Activated B cell treated with CpG ODN at 0.5 μM for 24 hours (primary cell): ENCODE results near the gene DHRS12. TPM values are rescaled to one million over a fixed set of nuclear protein-coding genes. Genes with fewer than 3 reads are reported as not detected.
A peak's percentile ranks its signal among the peaks of the same experiment; 100 is the strongest.

Experiments
- ATAC-seq: fragments of 200-7000 bp; cut with Tn5 transposase; one replicate; pipeline ENCODE4 v1.10.0; 2021; ENCODE audit warnings: low read depth, mild to moderate bottlenecking, moderate library complexity
- CTCF ChIA-PET: fragments of 350-600 bp; sonication (Branson Sonifier 250); formaldehyde crosslinking; loops from one replicate; lab custom pipeline; 2021; ENCODE audit warnings: antibody characterized with exemption; lab: Charles Lee
- POLR2A ChIA-PET: fragments of 350-600 bp; sonication (Branson Sonifier 250); formaldehyde crosslinking; loops from one replicate; lab custom pipeline; 2021; ENCODE audit warnings: antibody characterized with exemption; lab: Charles Lee
- DNase-seq: peaks from one replicate; pipeline ENCODE4 v3.0.0; 2022
- H3K27ac Mint-ChIP-seq: one replicate; pipeline ENCODE4 v1.8.0; 2020; ENCODE audit warnings: mixed read lengths
- H3K27me3 Mint-ChIP-seq: one replicate; pipeline ENCODE4 v1.8.0; 2021; ENCODE audit warnings: mixed read lengths
- H3K36me3 Mint-ChIP-seq: one replicate; pipeline ENCODE4 v1.8.0; 2021; ENCODE audit warnings: low read depth, mixed read lengths
- H3K4me1 Mint-ChIP-seq: one replicate; pipeline ENCODE4 v1.8.0; 2021; ENCODE audit warnings: mixed read lengths
- H3K4me3 Mint-ChIP-seq: one replicate; pipeline ENCODE4 v1.8.0; 2020; ENCODE audit warnings: mild to moderate bottlenecking, mixed read lengths
- H3K9me3 Mint-ChIP-seq: one replicate; pipeline ENCODE4 v1.8.0; 2020; ENCODE audit warnings: mixed read lengths
- intact Hi-C: fragments of 100-400 bp; cut with micrococcal nuclease; formaldehyde crosslinking; loops from one replicate; pipeline ENCODE4 v1.15.1; 2024
- total RNA-seq: library from RNA; stranded (reverse); gene quantifications from 2 replicates; pipeline ENCODE4 v1.2.3, GENCODE V29; 2022
- TF ChIP-seq, protein P1 (sequence below): fragments of 200-600 bp; IDR thresholded peaks from one replicate; pipeline ENCODE4 v1.8.0; 2022; ENCODE audit warnings: antibody characterized with exemption, mild to moderate bottlenecking

The DHRS12 gene
- total RNA-seq, 1 donor from 2014 or later = 14.1 TPM

DNA sequence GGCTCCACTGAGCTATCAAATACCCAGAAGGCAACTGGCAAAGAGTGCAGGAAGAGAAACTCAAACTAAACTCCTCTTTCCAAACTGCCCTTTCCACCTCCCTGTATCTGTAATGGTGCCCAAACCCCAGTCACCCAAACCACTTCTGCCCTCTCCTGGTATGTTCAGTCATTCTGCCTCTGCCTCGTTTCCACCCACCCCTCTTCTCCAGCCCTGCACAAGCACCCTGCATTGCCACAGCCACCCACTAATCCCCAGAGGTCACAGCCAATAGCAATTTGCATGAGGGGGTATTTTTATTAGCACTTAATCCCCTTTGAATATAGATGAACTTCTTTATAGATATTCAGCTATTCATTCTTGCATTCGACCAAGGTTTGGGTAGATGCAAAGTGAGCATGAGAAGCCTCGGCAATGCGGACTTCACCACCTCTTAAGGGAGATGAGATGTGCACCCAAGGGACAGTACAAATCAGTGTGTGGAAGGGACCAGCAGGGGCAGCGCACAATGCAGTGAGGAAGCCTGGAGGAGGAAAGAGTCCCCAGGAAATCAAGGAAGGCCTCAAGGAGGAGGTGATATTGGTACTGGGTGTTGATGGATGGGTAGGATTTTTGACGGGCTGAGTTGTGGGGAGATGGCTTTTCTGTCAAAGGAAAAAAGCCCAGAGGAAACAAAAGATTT lies 28.6 kb upstream of the DHRS12 start:
- Mint-ChIP-seq H3K9me3 (no peaks in the 10 kb centered on the region), H3K36me3 (no peaks in the 10 kb centered on the region), H3K4me1 (peaks cover 31% of the 10 kb centered on the region), H3K4me3 (no peak overlapping the region), H3K27ac (no peak overlapping the region), H3K27me3 (peaks cover 7% of the 10 kb centered on the region)
- ChIA-PET CTCF (interaction anchor here (0.8 to 3.3 kb wide), 11 partner anchors 10 to 707 kb away, joined by 3 to 56 read pairs (median 5); no protein-coding TSS in a partner anchor), POLR2A (interaction anchor here (0.9 to 1.7 kb wide), 5 partner anchors 17 to 381 kb away, joined by 3 to 6 read pairs (median 3); partner anchors contain the start of gene INTS6)
- DNase-seq (no peak), ATAC-seq (peak; percentile 97)
- intact Hi-C loops = loop anchor here (1.0 kb wide), 4 partner anchors 11 to 707 kb away; no protein-coding TSS in a partner anchor
- TF ChIP-seq, protein P1, sequence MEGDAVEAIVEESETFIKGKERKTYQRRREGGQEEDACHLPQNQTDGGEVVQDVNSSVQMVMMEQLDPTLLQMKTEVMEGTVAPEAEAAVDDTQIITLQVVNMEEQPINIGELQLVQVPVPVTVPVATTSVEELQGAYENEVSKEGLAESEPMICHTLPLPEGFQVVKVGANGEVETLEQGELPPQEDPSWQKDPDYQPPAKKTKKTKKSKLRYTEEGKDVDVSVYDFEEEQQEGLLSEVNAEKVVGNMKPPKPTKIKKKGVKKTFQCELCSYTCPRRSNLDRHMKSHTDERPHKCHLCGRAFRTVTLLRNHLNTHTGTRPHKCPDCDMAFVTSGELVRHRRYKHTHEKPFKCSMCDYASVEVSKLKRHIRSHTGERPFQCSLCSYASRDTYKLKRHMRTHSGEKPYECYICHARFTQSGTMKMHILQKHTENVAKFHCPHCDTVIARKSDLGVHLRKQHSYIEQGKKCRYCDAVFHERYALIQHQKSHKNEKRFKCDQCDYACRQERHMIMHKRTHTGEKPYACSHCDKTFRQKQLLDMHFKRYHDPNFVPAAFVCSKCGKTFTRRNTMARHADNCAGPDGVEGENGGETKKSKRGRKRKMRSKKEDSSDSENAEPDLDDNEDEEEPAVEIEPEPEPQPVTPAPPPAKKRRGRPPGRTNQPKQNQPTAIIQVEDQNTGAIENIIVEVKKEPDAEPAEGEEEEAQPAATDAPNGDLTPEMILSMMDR = no peak

DNA sequence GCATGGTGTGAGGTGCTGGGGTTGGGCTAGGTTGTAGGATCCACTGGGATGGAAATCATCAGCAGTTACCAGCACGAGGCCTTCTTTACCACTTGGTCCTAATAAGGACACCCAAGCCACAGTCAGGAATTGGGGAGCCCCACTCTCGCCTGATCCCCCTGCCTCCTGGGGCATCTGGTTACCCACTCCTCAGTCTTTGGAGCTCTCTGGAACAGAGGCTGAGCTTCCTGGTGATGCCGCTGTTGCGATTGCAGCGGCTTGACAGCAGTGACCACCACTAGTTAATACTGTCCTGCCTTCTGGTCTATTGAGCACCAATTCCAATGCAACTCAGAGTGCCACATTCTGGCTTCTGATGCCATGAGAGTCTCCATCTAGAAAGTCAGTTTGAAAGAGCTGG lies 27.6 kb upstream of the DHRS12 start:
- peaks cover 7% of the 10 kb centered on the region for H3K27me3 Mint-ChIP-seq
- H3K9me3 Mint-ChIP-seq = no peaks in the 10 kb centered on the region
- TF ChIP-seq, protein P1 = no peak
- no peak overlapping the region for H3K27ac Mint-ChIP-seq
- CTCF ChIA-PET = interaction anchor here (1.0 to 3.3 kb wide), 8 partner anchors 10 to 706 kb away, joined by 4 to 56 read pairs (median 5); no protein-coding TSS in a partner anchor
- H3K36me3 Mint-ChIP-seq = no peaks in the 10 kb centered on the region
- intact Hi-C loops = no loop called here
- peaks cover 40% of the 10 kb centered on the region for H3K4me1 Mint-ChIP-seq
- no peak overlapping the region for H3K4me3 Mint-ChIP-seq
- ATAC-seq = no peak
- DNase-seq = no peak
- POLR2A ChIA-PET = interaction anchor here (0.9 to 1.5 kb wide), 3 partner anchors 67 to 380 kb away, joined by 3 to 4 read pairs (median 3); partner anchors contain the start of gene INTS6

DNA sequence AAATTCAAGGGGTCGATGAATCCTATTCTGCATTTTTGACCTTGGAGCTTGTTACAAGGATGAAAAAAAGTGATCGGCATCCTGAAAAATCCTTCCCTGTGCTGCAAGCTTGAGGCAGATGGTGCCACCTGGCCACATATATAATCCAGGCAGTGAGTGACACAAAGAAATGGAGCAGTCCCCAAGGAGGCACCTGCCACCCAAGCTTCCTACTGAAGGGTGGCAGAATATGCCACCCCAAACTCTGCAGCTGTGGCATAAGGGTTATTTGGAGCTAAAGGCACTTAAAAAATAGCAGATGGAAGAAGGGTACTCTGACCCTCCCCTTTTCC lies 25.6 kb upstream of the DHRS12 start:
- ChIA-PET POLR2A (interaction anchor here (0.5 kb wide), 1 partner anchor 311 kb away, joined by 4 read pairs; no protein-coding TSS in a partner anchor), CTCF (interaction anchor here (5.2 kb wide), 1 partner anchor 14 kb away, joined by 28 read pairs; no protein-coding TSS in a partner anchor)
- H3K4me1 Mint-ChIP-seq = peaks cover 57% of the 10 kb centered on the region
- intact Hi-C loops = no loop called here
- TF ChIP-seq, protein P1 = no peak
- H3K4me3 Mint-ChIP-seq = no peak overlapping the region
- H3K36me3 Mint-ChIP-seq = no peaks in the 10 kb centered on the region
- ATAC-seq = no peak
- no peak for DNase-seq
- no peaks in the 10 kb centered on the region for H3K9me3 Mint-ChIP-seq
- peaks cover 7% of the 10 kb centered on the region for H3K27me3 Mint-ChIP-seq
- H3K27ac Mint-ChIP-seq = no peak overlapping the region

DNA sequence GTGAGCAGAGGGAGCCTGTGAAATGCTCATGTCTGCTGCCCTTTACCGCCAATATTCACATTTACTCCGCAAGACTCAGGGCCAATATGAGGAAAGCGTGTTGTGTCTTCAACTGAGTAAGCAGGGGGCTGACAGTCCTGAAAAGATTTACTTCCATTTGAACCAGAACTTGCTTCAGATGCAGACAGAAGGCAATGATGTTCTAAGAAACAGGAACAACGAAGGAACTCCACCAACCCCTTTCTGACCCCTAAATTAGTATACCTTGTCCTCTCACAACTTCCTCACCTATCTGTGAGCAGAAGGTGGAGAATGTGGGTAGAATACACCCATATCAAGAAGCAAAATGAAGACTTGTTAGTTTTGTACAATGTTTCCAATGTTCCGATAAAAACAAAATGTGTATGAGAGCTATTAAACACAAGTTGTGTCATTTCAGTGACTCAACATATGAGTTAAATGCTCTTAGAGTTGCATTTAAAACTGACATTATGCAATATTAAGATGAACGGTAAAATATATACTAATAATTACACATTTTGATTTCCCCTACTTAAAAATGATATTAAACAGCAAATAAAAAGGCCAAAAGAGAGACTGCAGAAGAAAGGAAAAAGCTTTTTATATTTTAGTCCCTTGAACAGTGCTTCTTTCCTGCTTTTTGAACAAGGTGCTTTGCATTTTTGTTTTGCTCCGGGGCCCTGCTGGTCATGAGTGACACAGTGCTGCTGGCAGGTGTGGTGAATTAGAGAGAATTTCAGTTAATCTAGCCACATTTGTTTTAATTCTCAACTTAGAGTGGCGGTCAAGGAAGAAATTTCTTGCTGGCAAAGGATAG lies 25.0 kb upstream of the DHRS12 start:
- POLR2A ChIA-PET = interaction anchor here (0.5 kb wide), 1 partner anchor 311 kb away, joined by 4 read pairs; no protein-coding TSS in a partner anchor
- DNase-seq = no peak
- Mint-ChIP-seq H3K4me1 (peaks cover 61% of the 10 kb centered on the region), H3K4me3 (no peak overlapping the region), H3K27me3 (peaks cover 7% of the 10 kb centered on the region), H3K27ac (no peak overlapping the region), H3K36me3 (no peaks in the 10 kb centered on the region), H3K9me3 (no peaks in the 10 kb centered on the region)
- TF ChIP-seq, protein P1 = no peak
- ATAC-seq = no peak
- CTCF ChIA-PET = interaction anchor here (5.2 kb wide), 1 partner anchor 14 kb away, joined by 28 read pairs; no protein-coding TSS in a partner anchor
- intact Hi-C loops = no loop called here
